B cell (primary cell): ENCODE data around the gene MS4A13. TPM values are rescaled to one million over a fixed set of nuclear protein-coding genes. Genes with fewer than 3 reads are reported as not detected.

Experiments
- ATAC-seq: fragments of 200-7000 bp; cut with Tn5 transposase; one replicate; pipeline ENCODE4 v1.10.0; 2021; ENCODE audit warnings: low read depth, mild to moderate bottlenecking, moderate number of reproducible peaks, moderate library complexity
- CTCF ChIA-PET: fragments of 350-600 bp; sonication (Branson Sonifier 250); formaldehyde crosslinking; loops from one replicate; lab custom pipeline; 2021; ENCODE audit warnings: antibody characterized with exemption, inconsistent platforms; lab: Charles Lee
- POLR2A ChIA-PET: fragments of 350-600 bp; sonication (Branson Sonifier 250); formaldehyde crosslinking; loops from one replicate; lab custom pipeline; 2021; ENCODE audit warnings: antibody characterized with exemption; lab: Charles Lee
- DNase-seq: peaks from one replicate; pipeline ENCODE4 v3.0.0; 2013
- H2AFZ ChIP-seq: 2 replicates; pipeline ENCODE4 v1.6.1; 2012; ENCODE audit warnings: mild to moderate bottlenecking, low read depth, low read length; ENCODE audit not compliant: insufficient read depth, poor library complexity, severe bottlenecking
- H3K27ac ChIP-seq, 2 donors: 1 replicate in 1 of 2; 2 replicates in 1 of 2; pipeline ENCODE4 v1.5.1; 2012 to 2013; ENCODE audit warnings: low read length in 2 of 2, mild to moderate bottlenecking in 2 of 2, moderate library complexity in 1 of 2
- H3K27me3 ChIP-seq, 4 experiments: fragments of 200-600 bp in 1 of 4; sonication (generic) in 1 of 4; replicated peaks in 1 of 4; 1 replicate in 2 of 4; 2 replicates in 2 of 4; pipeline versions ENCODE4 v1.6.1 to v1.7.0; 2013 to 2016; ENCODE audit warnings: low read length in 3 of 4, mild to moderate bottlenecking in 2 of 4, mixed read lengths in 1 of 4, moderate library complexity in 1 of 4; ENCODE audit not compliant: insufficient read depth in 4 of 4, control insufficient read depth in 3 of 4; ENCODE audit errors: control extremely low read depth in 1 of 4
- H3K36me3 ChIP-seq, 2 experiments: replicated peaks in 1 of 2; 1 replicate in 1 of 2; 2 replicates in 1 of 2; pipeline versions ENCODE4 v1.6.1 to v1.7.1; 2013; ENCODE audit warnings: low read length in 1 of 2; ENCODE audit not compliant: insufficient read depth in 2 of 2, control insufficient read depth in 1 of 2; ENCODE audit errors: control extremely low read depth in 1 of 2, extremely low read depth in 1 of 2
- H3K4me1 ChIP-seq, 2 donors: fragments of 200-600 bp in 1 of 2; sonication (generic) in 1 of 2; 1 replicate in 1 of 2; 2 replicates in 1 of 2; pipeline versions ENCODE4 v1.5.1 to v1.6.1; 2013 to 2017; ENCODE audit warnings: low read length in 2 of 2; ENCODE audit not compliant: control insufficient read depth in 2 of 2, insufficient read depth in 2 of 2
- H3K4me2 ChIP-seq: replicated peaks from 2 replicates; pipeline ENCODE3; 2012; ENCODE audit warnings: mild to moderate bottlenecking, low read depth, low read length; ENCODE audit not compliant: poor library complexity, severe bottlenecking
- H3K4me3 ChIP-seq, 5 experiments: fragments of 200-600 bp in 1 of 5; sonication (generic) in 1 of 5; 1 replicate in 3 of 5; 2 replicates in 2 of 5; pipeline versions ENCODE4 v1.5.1 to v1.7.0; 2011 to 2016; ENCODE audit warnings: low read length in 4 of 5, mild to moderate bottlenecking in 4 of 5, low read depth in 2 of 5, control low read depth in 1 of 5, moderate library complexity in 1 of 5; ENCODE audit not compliant: insufficient read depth in 1 of 5; ENCODE audit errors: control extremely low read depth in 1 of 5, extremely low read depth in 1 of 5
- H3K79me2 ChIP-seq: fragments of 200-600 bp; sonication (generic); one replicate; pipeline ENCODE4 v1.6.0; 2016; ENCODE audit warnings: low read length; ENCODE audit not compliant: control insufficient read depth, insufficient read depth
- H3K9ac ChIP-seq: fragments of 200-600 bp; sonication (generic); 2 replicates; pipeline ENCODE4 v1.6.1; 2017; ENCODE audit warnings: mild to moderate bottlenecking, low read length, moderate library complexity
- H3K9me3 ChIP-seq, 3 donors: one replicate each; pipeline versions ENCODE4 v1.6.1 to v1.7.1; 2013; ENCODE audit warnings: low read length in 2 of 3; ENCODE audit not compliant: control insufficient read depth in 2 of 3, insufficient read depth in 1 of 3; ENCODE audit errors: control extremely low read depth in 1 of 3
- H4K20me1 ChIP-seq: 2 replicates; pipeline ENCODE4 v1.6.0; 2012; ENCODE audit warnings: mild to moderate bottlenecking, low read length; ENCODE audit not compliant: insufficient read depth, control insufficient read depth, poor library complexity, severe bottlenecking
- H3K27ac Mint-ChIP-seq: one replicate; pipeline ENCODE4 v1.8.0; 2021; ENCODE audit warnings: mixed read lengths
- H3K27me3 Mint-ChIP-seq: one replicate; pipeline ENCODE4 v1.8.0; 2021; ENCODE audit warnings: mixed read lengths
- H3K4me1 Mint-ChIP-seq: one replicate; pipeline ENCODE4 v1.8.0; 2021; ENCODE audit warnings: mixed read lengths
- H3K4me3 Mint-ChIP-seq: one replicate; pipeline ENCODE4 v1.8.0; 2021; ENCODE audit warnings: mixed read lengths
- H3K9me3 Mint-ChIP-seq: one replicate; pipeline ENCODE4 v1.8.0; 2022; ENCODE audit warnings: mixed read lengths; ENCODE audit not compliant: insufficient read depth
- CTCF ChIP-seq: fragments of 200-600 bp; IDR thresholded peaks from one replicate; pipeline ENCODE4 v1.8.0; 2022; ENCODE audit warnings: antibody characterized with exemption, mild to moderate bottlenecking
- EZH2 ChIP-seq: IDR thresholded peaks from 2 replicates; pipeline ENCODE4 v1.6.1; 2012; ENCODE audit warnings: borderline replicate concordance, low read depth, mild to moderate bottlenecking, moderate library complexity, low read length; ENCODE audit not compliant: insufficient read depth, poor library complexity, severe bottlenecking
- WGBS: methylation state at CpG from one replicate; pipeline ENCODE4 v1.1.5; 2013; ENCODE audit warnings: missing lambda C conversion rate; ENCODE audit not compliant: insufficient coverage; 5-methylcytosine and 5-hydroxymethylcytosine counted together
- intact Hi-C: fragments of 100-400 bp; cut with micrococcal nuclease; formaldehyde crosslinking; loops from one replicate; pipeline ENCODE4 v1.10.0; 2022
- polyA plus RNA-seq: library from polyadenylated mRNA; depleted of rRNA; stranded (reverse); fragments of >200 nt; gene quantifications from 2 replicates; pipeline ENCODE4 v1.2.3, GENCODE V29; 2012
- total RNA-seq, 2 donors: library from RNA; stranded (reverse); fragments of 120-200 nt in 1 of 2; gene quantifications; 1 replicate in 1 of 2; 2 replicates in 1 of 2; pipeline versions ENCODE4 v1.2.3 to v1.2.4, GENCODE V29; 2013 to 2022

The MS4A13 gene
- total and polyA plus RNA-seq, 2 donors (not counting 1 experiment from before 2014, with no cell fraction given) = not detected

DNA sequence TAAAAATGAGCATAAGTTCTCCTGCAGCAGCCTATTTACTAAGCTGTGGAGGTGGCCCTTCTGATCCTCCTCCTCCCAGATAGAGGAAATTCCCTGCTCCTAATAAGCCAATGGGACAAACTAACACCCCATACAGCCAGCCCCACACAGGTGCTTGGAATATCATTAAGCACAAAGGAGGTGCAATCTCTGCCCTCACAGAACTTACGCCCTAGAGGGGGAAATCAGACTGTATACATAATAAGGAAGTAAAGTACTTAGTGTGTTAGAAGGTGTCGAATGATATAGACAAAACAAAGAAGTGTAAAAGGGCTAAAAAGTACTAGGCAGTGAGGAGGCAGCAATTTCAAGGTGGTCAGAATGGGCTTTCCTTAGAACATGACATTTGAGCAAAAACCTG, 16.8 kb upstream of the MS4A13 start:
- H3K4me2 ChIP-seq = peak overlapping the region; percentile 66
- Mint-ChIP-seq H3K4me1 (peaks cover 26% of the 10 kb centered on the region), H3K27me3 (no peaks in the 10 kb centered on the region), H3K9me3 (no peaks in the 10 kb centered on the region), H3K27ac (peak overlapping the region; percentile 79), H3K4me3 (peak overlapping the region; percentile 51)
- TF ChIP-seq CTCF (no peak), EZH2 (no peak)
- intact Hi-C loops = no loop called here
- peak; percentile 72 for DNase-seq
- peak overlapping the region; percentile 21 for H3K9ac ChIP-seq
- peaks cover 27 to 35% of the 10 kb centered on the region in 2 donors for H3K4me1 ChIP-seq
- no peaks in the 10 kb centered on the region for H3K9me3 ChIP-seq
- no peaks in the 10 kb centered on the region for H3K36me3 ChIP-seq
- peak overlapping the region in 2 of 5 experiments; percentile 4 to 26 for H3K4me3 ChIP-seq
- ChIA-PET CTCF (interaction anchor here (1.1 to 2.7 kb wide), 5 partner anchors 12 to 150 kb away, joined by 3 to 11 read pairs (median 6); no protein-coding TSS in a partner anchor), POLR2A (no interaction called here)
- H2AFZ ChIP-seq = peak overlapping the region; percentile 41
- WGBS = 0% methylated on average over 1 of the region's 2 CpGs
- H4K20me1 ChIP-seq = no peaks in the 10 kb centered on the region
- ATAC-seq = peak; percentile 34
- peak overlapping the region; percentile 84 to 88 for H3K27ac ChIP-seq
- no peaks in the 10 kb centered on the region for H3K79me2 ChIP-seq
- no peaks in the 10 kb centered on the region for H3K27me3 ChIP-seq

GRCh38 chr11:60498853-60499252, 16.3 kb upstream of the MS4A13 start:
- Histone ChIP-seq H3K27me3 (no peaks in the 10 kb centered on the region), H3K79me2 (no peaks in the 10 kb centered on the region), H3K36me3 (no peaks in the 10 kb centered on the region), H3K4me3 (peak overlapping the region in 2 of 5 experiments; percentile 4 to 26), H3K4me1 (peaks cover 27 to 35% of the 10 kb centered on the region in 2 donors), H3K9me3 (no peaks in the 10 kb centered on the region), H3K27ac (peak overlapping the region; percentile 84 to 88), H3K4me2 (peak overlapping the region; percentile 66), H2AFZ (peak overlapping the region; percentile 41), H3K9ac (peak overlapping the region; percentile 21), H4K20me1 (no peaks in the 10 kb centered on the region)
- intact Hi-C loops = no loop called here
- POLR2A ChIA-PET = interaction anchor here (0.6 to 1.0 kb wide), 2 partner anchors 21 to 932 kb away, joined by 3 to 4 read pairs; no protein-coding TSS in a partner anchor
- H3K27ac Mint-ChIP-seq = peak overlapping the region; percentile 79
- H3K4me3 Mint-ChIP-seq = peak overlapping the region; percentile 51
- no peaks in the 10 kb centered on the region for H3K9me3 Mint-ChIP-seq
- TF ChIP-seq CTCF (no peak), EZH2 (no peak)
- ATAC-seq (peak; percentile 96), DNase-seq (peak; percentile 81)
- H3K27me3 Mint-ChIP-seq = no peaks in the 10 kb centered on the region
- CTCF ChIA-PET = interaction anchor here (0.8 to 2.7 kb wide), 5 partner anchors 12 to 151 kb away, joined by 3 to 11 read pairs (median 6); no protein-coding TSS in a partner anchor
- peaks cover 26% of the 10 kb centered on the region for H3K4me1 Mint-ChIP-seq
- 0% methylated on average over 1 of the region's 4 CpGs for WGBS
